OCI-LY1 (cell line): ENCODE results near the gene SCAPER.

Source experiments
- H2AFZ ChIP-seq: fragments of 200-600 bp; sonication (generic), shearing (Covaris generic); 2 replicates; pipeline ENCODE4 v1.6.0; 2014; ENCODE audit warnings: antibody characterized with exemption, mild to moderate bottlenecking, low read length
- H3F3A ChIP-seq: fragments of 200-600 bp; sonication (generic), shearing (Covaris generic); 2 replicates; pipeline ENCODE4 v1.6.0; 2014; ENCODE audit warnings: mild to moderate bottlenecking, antibody characterized with exemption, low read length, moderate library complexity; ENCODE audit not compliant: insufficient read depth
- H3K27ac ChIP-seq: fragments of 200-600 bp; sonication (generic); 2 replicates; pipeline ENCODE4 v1.5.1; 2014; ENCODE audit warnings: low read length, mixed run types, mild to moderate bottlenecking, low read depth; ENCODE audit not compliant: poor library complexity, severe bottlenecking
- H3K27me3 ChIP-seq: fragments of 200-600 bp; sonication (generic); 2 replicates; pipeline ENCODE4 v1.6.0; 2014; ENCODE audit warnings: antibody characterized with exemption, mild to moderate bottlenecking, low read length, moderate library complexity; ENCODE audit not compliant: insufficient read depth
- H3K36me3 ChIP-seq: fragments of 200-600 bp; sonication (generic); 2 replicates; pipeline ENCODE4 v1.6.1; 2014; ENCODE audit warnings: mild to moderate bottlenecking, antibody characterized with exemption, low read length, moderate library complexity, mixed read lengths; ENCODE audit not compliant: insufficient read depth
- H3K4me1 ChIP-seq: fragments of 200-600 bp; sonication (generic); 2 replicates; pipeline ENCODE4 v1.5.1; 2014; ENCODE audit warnings: mild to moderate bottlenecking, low read length, moderate library complexity; ENCODE audit not compliant: insufficient read depth, severe bottlenecking
- H3K4me2 ChIP-seq: fragments of 200-600 bp; sonication (generic), shearing (Covaris generic); 2 replicates; pipeline ENCODE4 v1.6.1; 2014; ENCODE audit warnings: low read length
- H3K4me3 ChIP-seq: fragments of 200-600 bp; sonication (generic); 2 replicates; pipeline ENCODE4 v1.5.1; 2014; ENCODE audit warnings: low read length, low read depth, mild to moderate bottlenecking, mixed read lengths; ENCODE audit not compliant: poor library complexity, severe bottlenecking
- H3K79me2 ChIP-seq: fragments of 200-600 bp; shearing (Covaris generic); 2 replicates; pipeline ENCODE4 v1.6.1; 2016; ENCODE audit warnings: mixed run types, low read length, mixed read lengths; ENCODE audit not compliant: insufficient read depth
- H3K9ac ChIP-seq: fragments of 200-600 bp; sonication (generic), shearing (Covaris generic); 2 replicates; pipeline ENCODE4 v1.6.1; 2014; ENCODE audit warnings: mild to moderate bottlenecking, low read length, mixed read lengths
- H3K9me2 ChIP-seq: fragments of 200-600 bp; sonication (generic), shearing (Covaris generic); 2 replicates; pipeline ENCODE4 v1.6.1; 2014; ENCODE audit warnings: low read depth, mild to moderate bottlenecking, low read length, mixed read lengths
- H3K9me3 ChIP-seq: fragments of 200-600 bp; shearing (Covaris generic); 2 replicates; pipeline ENCODE4 v1.6.1; 2014; ENCODE audit warnings: low read length, mixed read lengths
- H4K20me1 ChIP-seq: fragments of 200-600 bp; sonication (generic), shearing (Covaris generic); 2 replicates; pipeline ENCODE4 v1.6.0; 2016; ENCODE audit warnings: mild to moderate bottlenecking, low read length; ENCODE audit not compliant: insufficient read depth
- EZH2 ChIP-seq: fragments of 200-600 bp; sonication (generic), shearing (Covaris generic); IDR thresholded peaks from 2 replicates; pipeline ENCODE4 v1.8.0; 2017; ENCODE audit warnings: borderline replicate concordance, mixed run types, mild to moderate bottlenecking, antibody characterized with exemption, low read length, moderate library complexity, mixed read lengths
- TF ChIP-seq, protein P1 (sequence below): fragments of 200-600 bp; sonication (generic), shearing (Covaris generic); IDR thresholded peaks from 2 replicates; pipeline ENCODE4 v1.5.1; 2017; ENCODE audit warnings: mild to moderate bottlenecking, antibody characterized with exemption, low read length, moderate library complexity, mixed read lengths

Gene SCAPER

DNA sequence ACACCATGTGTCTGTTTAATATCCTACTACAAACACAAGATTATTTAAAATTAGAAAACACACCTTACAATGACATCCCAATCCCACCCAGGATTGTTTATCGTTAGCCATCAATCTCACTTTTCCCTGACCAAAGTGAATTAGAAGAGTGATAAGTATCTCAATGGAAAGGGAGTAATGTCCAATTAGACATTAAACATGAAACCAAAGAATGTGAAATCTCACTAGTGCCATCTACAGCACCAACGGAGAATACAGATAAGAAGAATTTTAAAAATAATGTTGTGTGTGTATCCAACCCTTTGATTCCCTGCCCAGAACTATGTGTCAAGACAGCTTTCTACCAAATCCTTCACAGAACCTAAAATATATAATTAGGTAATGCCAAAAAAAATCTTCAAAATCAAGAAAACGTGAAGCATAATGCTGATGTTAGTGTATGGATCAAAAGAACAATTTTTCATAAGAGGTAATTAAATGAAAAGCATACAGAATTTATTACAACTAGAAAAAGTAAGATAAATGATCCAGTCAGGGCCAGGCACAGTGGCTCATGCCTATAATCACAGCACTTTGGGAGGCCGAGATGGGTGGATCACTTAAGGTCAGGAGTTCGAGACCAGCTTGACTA, 64.2 kb downstream of the SCAPER start:
- Histone ChIP-seq H3K79me2 (no peaks in the 10 kb centered on the region), H4K20me1 (no peaks in the 10 kb centered on the region)
- TF ChIP-seq, protein P1, sequence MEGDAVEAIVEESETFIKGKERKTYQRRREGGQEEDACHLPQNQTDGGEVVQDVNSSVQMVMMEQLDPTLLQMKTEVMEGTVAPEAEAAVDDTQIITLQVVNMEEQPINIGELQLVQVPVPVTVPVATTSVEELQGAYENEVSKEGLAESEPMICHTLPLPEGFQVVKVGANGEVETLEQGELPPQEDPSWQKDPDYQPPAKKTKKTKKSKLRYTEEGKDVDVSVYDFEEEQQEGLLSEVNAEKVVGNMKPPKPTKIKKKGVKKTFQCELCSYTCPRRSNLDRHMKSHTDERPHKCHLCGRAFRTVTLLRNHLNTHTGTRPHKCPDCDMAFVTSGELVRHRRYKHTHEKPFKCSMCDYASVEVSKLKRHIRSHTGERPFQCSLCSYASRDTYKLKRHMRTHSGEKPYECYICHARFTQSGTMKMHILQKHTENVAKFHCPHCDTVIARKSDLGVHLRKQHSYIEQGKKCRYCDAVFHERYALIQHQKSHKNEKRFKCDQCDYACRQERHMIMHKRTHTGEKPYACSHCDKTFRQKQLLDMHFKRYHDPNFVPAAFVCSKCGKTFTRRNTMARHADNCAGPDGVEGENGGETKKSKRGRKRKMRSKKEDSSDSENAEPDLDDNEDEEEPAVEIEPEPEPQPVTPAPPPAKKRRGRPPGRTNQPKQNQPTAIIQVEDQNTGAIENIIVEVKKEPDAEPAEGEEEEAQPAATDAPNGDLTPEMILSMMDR, result peak; percentile 64; the same call in 1 of the 2 replicates
- TF ChIP-seq EZH2, result no peak

DNA sequence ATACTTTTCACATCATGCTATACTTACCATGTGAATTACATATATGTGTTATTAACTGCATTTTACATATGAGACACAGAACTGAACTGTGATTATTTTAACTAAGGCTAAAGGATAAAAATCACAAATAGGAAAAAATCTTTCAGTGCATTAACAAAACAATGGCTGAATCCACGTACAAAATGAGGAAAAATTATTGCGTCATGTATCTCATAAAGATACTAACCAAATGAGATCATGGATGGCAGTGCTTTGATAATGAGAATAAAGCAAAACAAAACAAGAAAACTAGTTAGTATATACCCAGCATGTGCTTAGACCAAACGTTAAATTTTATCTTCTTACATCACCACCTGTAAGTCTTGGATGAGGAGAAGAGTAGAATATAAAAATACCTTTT, 66.0 kb downstream of the SCAPER start:
- H3K9ac ChIP-seq, result no peak overlapping the region
- no peaks in the 10 kb centered on the region for H3K36me3 ChIP-seq
- no peaks in the 10 kb centered on the region for H3K9me3 ChIP-seq
- H3K27me3 ChIP-seq, result no peaks in the 10 kb centered on the region
- no peaks in the 10 kb centered on the region for H3K79me2 ChIP-seq
- no peaks in the 10 kb centered on the region for H3F3A ChIP-seq
- TF ChIP-seq, protein P1, result no peak
- TF ChIP-seq EZH2, result no peak
- H3K4me3 ChIP-seq, result no peak overlapping the region
- H4K20me1 ChIP-seq, result no peaks in the 10 kb centered on the region
- H2AFZ ChIP-seq, result no peak overlapping the region
- H3K4me2 ChIP-seq, result no peak overlapping the region
- H3K27ac ChIP-seq, result no peak overlapping the region
- H3K4me1 ChIP-seq, result no peaks in the 10 kb centered on the region
- no peaks in the 10 kb centered on the region for H3K9me2 ChIP-seq

More for the DNA sequence above, 64.2 kb downstream of the SCAPER start:
- no peaks in the 10 kb centered on the region for H3K9me3 ChIP-seq
- H3K9ac ChIP-seq, result no peak overlapping the region
- no peak overlapping the region for H2AFZ ChIP-seq
- H3K4me1 ChIP-seq, result no peaks in the 10 kb centered on the region
- no peak overlapping the region for H3K4me3 ChIP-seq
- no peaks in the 10 kb centered on the region for H3K36me3 ChIP-seq
- no peaks in the 10 kb centered on the region for H3K27me3 ChIP-seq
- H3F3A ChIP-seq, result no peaks in the 10 kb centered on the region
- no peaks in the 10 kb centered on the region for H3K9me2 ChIP-seq
- no peak overlapping the region for H3K27ac ChIP-seq
- no peak overlapping the region for H3K4me2 ChIP-seq

DNA sequence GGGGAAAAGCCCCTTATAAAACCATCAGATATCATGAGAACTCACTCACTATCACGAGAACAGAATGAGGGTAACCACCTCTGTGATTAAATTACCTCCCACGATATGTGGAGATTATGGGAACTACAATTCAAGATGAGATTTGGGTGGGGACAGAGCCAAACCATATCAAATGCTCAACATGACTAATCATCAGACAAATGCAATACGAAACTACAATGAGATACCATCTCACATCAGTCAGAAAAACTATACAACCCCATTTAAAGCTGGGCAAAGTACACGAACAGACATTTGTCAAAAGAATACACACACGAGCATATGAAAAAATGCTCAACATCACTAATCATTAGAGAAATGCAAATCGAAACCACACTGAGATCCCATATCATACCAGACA, 67.7 kb downstream of the SCAPER start:
- H3K9me3 ChIP-seq, result no peaks in the 10 kb centered on the region
- no peaks in the 10 kb centered on the region for H4K20me1 ChIP-seq
- TF ChIP-seq, protein P1, result no peak
- TF ChIP-seq EZH2, result no peak
- H3K4me1 ChIP-seq, result no peaks in the 10 kb centered on the region
- H3K4me2 ChIP-seq, result no peak overlapping the region
- no peaks in the 10 kb centered on the region for H3K79me2 ChIP-seq
- no peak overlapping the region for H3K9ac ChIP-seq
- no peaks in the 10 kb centered on the region for H3K27me3 ChIP-seq
- H3K27ac ChIP-seq, result no peak overlapping the region
- H2AFZ ChIP-seq, result no peak overlapping the region
- no peaks in the 10 kb centered on the region for H3K9me2 ChIP-seq
- H3K36me3 ChIP-seq, result no peaks in the 10 kb centered on the region
- no peaks in the 10 kb centered on the region for H3F3A ChIP-seq
- no peak overlapping the region for H3K4me3 ChIP-seq
